ENCODE measurements around the gene PIEZO1.

The PIEZO1 gene

GRCh38 chr16:88747588-88748301 lies 37.3 kb downstream of the PIEZO1 start:
- no peak for DNase-seq

DNA sequence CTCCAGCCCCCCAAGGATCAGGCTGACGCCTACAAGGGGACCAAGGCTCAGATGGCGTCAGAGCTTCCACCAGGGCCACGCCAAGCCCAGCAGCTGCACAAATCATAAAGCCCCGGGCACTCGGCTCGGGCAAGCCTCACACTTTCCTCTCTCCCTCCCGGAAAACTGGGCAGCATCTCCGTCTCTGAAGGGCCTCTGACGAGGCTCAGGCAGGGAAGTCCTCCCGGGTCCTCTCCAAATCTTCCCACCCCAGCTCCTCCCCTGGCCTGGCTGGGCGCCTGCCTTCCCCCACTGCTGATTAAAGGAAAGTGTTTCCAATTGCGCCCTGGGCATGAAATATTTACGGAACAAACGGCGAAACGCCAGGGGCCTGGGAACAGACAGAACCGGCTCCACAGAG lies 38.5 kb downstream of the PIEZO1 start:
- DNase-seq = no peak

DNA sequence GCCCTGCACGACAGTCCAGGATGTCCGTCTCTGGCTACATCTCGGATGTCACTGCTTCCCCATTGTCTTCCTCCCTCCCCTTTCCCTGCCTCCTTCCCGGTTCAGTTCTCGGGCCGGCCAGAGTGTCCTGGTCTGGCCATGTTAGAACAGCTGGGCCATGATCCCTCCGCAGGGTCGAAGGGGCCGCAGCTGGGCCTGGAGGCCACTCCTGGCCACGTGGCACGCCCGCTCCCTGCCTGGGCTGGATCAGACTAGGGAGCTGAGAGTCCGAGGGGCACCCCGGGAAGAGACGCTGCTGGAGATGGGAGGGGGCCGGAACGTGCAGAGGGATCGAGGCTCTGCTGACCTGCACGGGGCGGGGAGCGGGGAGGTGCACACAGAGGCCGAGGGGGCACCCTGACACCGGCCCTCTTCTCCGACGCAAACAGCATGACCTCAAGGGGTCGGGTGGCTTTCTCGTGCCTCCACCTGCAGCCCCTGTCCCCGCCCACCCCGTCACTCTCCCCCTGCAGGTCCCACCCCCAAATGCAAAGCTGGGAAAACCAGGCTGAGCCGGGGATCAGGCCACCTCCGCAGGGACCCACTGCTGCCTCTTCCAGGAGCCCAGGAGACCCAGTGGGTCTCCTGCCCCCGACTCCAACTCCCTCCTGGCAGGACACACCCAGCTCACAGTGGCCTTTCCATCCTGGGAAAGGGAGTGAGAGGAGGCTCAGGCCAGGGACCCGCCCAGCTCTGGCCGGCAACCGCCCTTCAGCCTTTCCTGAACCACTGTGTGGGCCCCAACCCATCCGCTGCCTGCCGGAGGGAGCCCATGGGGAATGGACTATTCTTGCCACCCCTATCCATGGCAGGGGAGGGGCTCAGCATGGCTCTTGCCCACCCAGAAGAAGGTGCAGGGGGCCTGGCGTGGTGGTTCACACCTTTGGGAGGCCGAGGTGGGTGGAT lies 40.2 kb downstream of the PIEZO1 start:
- DNase-seq = no peak

- peak; percentile 41 to 74 (median 67) for DNase-seq
These were observed 41.1 kb downstream of the PIEZO1 start for GRCh38 chr16:88743693-88744576.

- DNase-seq = no peak
These were observed 42.0 kb downstream of the PIEZO1 start for GRCh38 chr16:88742896-88743605.

- no peak for DNase-seq
These were observed 43.7 kb downstream of the PIEZO1 start for GRCh38 chr16:88741368-88741767.

- no peak for DNase-seq
These were observed 44.3 kb downstream of the PIEZO1 start for GRCh38 chr16:88740727-88741055.

DNA sequence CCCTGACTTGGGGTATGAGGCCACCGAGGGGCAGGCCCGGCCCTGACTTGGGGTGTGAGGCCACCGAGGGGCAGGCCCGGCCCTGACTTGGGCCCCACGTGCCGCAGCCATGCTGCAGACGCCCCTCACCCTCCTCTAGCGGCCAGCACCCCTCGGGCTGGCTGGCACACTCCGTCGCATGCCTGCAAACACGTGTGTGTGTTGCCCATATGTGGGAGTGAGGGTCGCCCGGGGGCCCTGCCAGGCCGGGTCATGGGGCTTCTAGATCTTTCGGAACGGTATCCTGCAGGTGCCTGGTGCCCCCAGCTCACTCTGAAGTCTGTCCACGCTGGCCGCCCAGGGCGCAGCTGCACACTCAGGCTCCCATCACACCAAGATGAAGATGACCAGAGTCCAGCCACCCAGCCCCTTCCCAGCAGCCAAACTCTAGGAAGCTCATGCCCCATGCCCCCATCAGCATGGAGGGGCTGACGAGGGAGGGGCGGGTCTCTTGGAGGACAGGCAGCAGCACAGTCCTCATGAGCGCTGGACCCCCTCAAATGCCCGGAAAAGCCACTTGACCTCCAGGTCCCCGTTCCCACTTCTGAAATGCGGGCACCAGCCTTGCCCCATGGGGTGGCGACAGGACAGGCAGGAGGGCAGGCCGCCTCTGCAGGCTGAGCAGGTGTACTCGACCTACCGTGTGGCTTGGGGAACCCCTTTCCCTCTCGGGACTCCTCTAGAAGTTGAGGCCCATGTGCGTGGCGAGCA lies 44.9 kb downstream of the PIEZO1 start:
- DNase-seq = no peak

GRCh38 chr16:88739139-88739976 lies 45.7 kb downstream of the PIEZO1 start:
- no peak for DNase-seq

GRCh38 chr16:88738151-88739084 lies 46.6 kb downstream of the PIEZO1 start:
- no peak for DNase-seq

GRCh38 chr16:88737298-88738150 lies 47.5 kb downstream of the PIEZO1 start:
- peak; percentile 25 to 79 (median 52) for DNase-seq

- DNase-seq = no peak
These were observed 48.5 kb downstream of the PIEZO1 start for GRCh38 chr16:88736496-88736895.

- no peak for DNase-seq
These were observed 48.9 kb downstream of the PIEZO1 start for GRCh38 chr16:88736088-88736487.

GRCh38 chr16:88735616-88736015 lies 49.4 kb downstream of the PIEZO1 start:
- no peak for DNase-seq

DNA sequence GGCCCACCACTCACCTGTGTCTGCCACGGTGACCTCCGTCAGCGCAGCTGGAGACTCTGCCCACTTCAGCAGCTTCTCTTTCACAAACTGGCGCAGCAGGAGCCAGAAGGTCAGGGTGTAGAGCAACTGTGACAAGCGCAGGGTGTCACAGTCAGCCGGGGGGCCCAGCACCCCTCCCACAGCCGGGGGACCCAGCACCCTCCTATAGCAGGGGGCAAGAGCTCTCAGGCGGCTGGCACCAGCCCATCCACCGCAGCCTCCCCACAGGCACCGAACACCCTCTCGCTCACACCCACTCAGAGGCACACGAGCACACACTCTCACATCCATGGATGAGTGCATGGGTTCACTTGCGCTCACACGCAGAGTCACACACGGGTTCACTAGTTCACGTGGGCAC lies 49.9 kb downstream of the PIEZO1 start:
- no peak for DNase-seq

GRCh38 chr16:88734361-88734728 lies 50.7 kb downstream of the PIEZO1 start:
- no peak for DNase-seq

DNA sequence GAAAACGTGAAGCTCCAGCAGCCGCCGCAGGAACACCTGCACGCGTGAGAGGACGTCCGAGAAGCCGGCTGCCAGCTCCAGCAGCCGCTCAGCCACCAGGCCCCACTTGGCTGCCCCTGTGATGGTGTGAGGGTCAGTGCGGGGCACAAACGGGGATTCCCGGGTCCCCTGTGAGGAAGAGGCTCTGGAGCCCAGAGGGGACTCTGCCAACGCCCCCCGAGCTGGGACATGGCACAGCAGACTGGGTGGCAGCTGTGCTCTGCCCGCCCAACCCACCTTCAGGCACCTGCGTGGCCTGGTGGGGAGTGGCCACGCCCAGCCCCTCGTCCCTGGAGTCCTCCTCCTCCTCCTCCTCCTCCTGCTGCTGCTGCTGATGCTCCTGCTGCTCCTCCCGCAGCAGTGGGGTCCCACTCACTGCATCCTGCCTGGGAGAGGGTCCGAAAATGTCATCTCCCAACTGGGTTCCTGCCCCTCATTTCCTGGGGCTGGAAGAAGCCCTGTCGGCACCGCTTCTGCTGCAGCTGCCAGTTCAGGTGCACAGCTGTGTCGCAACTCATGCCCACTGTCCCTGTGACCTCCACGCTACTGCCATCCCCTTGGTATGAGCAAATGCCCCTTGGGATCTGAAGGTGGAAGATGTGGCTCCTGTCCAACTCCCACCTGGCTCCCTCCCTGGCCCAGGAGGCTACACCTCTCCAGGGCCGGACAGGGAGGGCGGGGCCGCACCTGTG lies 51.2 kb downstream of the PIEZO1 start:
- DNase-seq = no peak

GRCh38 chr16:88732961-88733294 lies 52.1 kb downstream of the PIEZO1 start:
- DNase-seq = no peak

Data from activated naive CD4-positive, alpha-beta T cell (primary cell).